A673 (cell line): ENCODE data around the gene SYNJ1.
"Not testable (repeated sequence)": the region's sequence is repeated elsewhere in the genome, so short reads cannot be mapped to it uniquely, and the experiment has no call there.

ENCODE experiments used
- EZH2 ChIP-seq: fragments of 200-600 bp; sonication (generic); IDR thresholded peaks from 2 replicates; pipeline ENCODE4 v1.6.1; 2017; ENCODE audit warnings: borderline replicate concordance, low read depth, mild to moderate bottlenecking, mixed read lengths, antibody characterized with exemption, low read length; ENCODE audit not compliant: poor library complexity, severe bottlenecking
- TF ChIP-seq, protein P1 (sequence below): fragments of 300-800, 200-600 bp; sonication (generic); conservative IDR thresholded peaks from 2 replicates; pipeline ENCODE4 v1.5.1; 2017; ENCODE audit warnings: low read depth, mild to moderate bottlenecking, antibody characterized with exemption, low read length, moderate library complexity, mixed read lengths

DNA sequence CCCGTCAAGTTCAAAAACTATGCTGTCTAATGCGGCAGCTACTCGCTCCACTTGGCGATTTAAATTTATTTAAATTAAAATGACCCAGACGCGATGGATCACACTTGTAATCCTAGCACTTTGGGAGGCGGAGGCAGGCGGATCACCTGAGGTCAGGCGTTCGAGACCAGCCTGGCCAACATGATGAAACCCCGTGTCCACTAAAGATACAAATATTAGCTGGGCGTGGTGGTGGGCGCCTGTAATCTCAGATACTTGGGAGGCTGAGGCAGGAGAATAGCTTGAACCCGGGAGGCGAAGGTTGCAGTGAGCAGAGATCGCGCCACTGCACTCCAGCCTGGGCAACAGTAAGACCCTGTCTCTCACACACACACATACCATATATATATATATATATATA is 116.9 kb downstream of the SYNJ1 start:
- TF ChIP-seq EZH2: not testable (repeated sequence)
- TF ChIP-seq, protein P1, sequence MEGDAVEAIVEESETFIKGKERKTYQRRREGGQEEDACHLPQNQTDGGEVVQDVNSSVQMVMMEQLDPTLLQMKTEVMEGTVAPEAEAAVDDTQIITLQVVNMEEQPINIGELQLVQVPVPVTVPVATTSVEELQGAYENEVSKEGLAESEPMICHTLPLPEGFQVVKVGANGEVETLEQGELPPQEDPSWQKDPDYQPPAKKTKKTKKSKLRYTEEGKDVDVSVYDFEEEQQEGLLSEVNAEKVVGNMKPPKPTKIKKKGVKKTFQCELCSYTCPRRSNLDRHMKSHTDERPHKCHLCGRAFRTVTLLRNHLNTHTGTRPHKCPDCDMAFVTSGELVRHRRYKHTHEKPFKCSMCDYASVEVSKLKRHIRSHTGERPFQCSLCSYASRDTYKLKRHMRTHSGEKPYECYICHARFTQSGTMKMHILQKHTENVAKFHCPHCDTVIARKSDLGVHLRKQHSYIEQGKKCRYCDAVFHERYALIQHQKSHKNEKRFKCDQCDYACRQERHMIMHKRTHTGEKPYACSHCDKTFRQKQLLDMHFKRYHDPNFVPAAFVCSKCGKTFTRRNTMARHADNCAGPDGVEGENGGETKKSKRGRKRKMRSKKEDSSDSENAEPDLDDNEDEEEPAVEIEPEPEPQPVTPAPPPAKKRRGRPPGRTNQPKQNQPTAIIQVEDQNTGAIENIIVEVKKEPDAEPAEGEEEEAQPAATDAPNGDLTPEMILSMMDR: not testable (repeated sequence)
